ENCODE measurements around the gene ORM2. TPM values are rescaled to one million over a fixed set of nuclear protein-coding genes. Genes with fewer than 3 reads are reported as not detected.

ORM2 gene
- total and polyA plus RNA-seq, 2 of the 4 experiments (the other 2 are of a cell fraction), result not detected

DNA sequence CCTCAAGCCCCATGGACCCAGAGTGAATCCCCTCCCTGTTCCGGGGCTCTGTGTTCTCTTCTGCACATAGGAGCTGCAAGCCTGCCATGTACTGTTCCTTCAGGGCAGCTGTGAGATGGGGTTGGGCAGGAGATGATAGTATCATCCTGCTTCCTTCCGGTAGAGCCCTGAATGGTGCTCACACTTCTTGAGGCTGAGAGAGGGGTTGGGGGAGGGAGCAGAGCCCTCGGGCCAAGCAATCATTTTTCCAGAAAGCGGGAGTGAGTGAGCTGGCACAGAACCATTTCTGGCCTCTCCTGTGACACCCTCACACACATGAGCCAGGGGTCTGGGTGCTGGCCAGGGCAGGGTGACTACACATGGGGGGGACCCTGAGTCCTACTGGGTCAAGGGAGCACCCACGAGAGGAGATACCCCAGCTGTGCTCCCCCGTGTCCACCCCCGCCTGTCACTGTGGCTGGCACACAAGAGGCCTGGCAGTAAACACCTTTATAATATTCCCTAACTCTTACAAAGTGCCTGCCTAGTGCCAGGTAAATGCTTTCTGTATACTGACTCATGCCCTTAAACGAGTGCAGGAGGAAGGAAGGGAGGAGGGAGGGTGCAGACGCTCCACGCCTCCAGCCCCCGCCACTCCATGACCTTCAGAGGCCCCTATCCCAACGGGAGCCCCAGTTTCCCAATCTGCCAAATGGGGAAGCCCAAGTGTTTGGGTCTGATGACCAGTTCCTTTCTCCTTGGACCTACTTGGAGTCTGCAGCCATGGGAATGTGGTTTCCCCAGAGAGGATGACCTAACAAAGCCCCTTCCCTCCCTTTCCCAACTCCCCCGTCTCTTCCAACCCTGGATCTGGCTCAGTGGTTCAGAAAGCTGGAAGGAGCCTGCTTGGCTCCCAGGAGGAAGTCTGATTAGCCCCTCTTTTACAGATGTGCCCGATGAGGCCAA is 42.6 kb downstream of the ORM2 start (continued):
- no peak for TF ChIP-seq SMC3 (IDR thresholded peaks at IDR 0.05; ENCODE audit: low read depth, low read length)

DNA sequence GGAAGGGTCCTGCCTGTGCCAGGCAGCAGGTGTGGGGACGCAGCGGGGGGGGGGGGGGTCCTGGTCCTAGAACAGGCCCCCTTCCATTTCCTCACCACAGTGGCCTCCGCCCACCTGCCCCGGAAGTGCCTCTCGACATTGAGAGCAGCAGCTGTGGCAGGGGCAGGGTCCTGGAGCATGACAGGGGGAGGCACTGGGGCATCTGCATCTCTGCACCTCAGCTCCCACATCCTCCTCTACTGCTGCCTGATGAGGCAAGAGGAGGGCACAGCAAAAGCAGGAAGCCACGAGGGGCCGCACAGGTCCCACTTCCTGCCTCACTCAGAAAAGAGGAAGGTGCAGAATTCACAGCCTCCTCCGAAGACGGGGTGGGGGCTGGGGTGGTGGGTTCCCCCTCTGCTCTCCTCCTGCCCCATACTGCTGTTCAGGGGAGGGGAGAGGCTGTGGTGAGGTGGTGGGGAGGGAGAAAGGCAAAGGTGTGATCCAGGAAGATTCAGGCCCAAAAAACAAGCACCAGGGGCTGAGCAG is 43.3 kb downstream of the ORM2 start:
- WGBS, 2 experiments (ENCODE audit: extremely low coverage in 2 of 2, insufficient read length in 1 of 2), result no CpG with 5 or more reads among the region's 9 CpGs
- peaks cover 42% of the 10 kb centered on the region for H3K36me3 ChIP-seq (ENCODE audit: control insufficient read depth, insufficient read depth, low read length)
- CTCF ChIA-PET, result no interaction called here
- no peak overlapping the region for H2BK5ac ChIP-seq (ENCODE audit: low read depth, low read length, poor library complexity, severe bottlenecking)
- no peak overlapping the region for H3K27ac ChIP-seq (ENCODE audit: insufficient read depth, low read length)
- dilution Hi-C loops (cut with HindIII; ENCODE audit: low sequenced_read_pairs, unreplicated experiment) (no loop called here), in situ Hi-C loops (cut with MboI; ENCODE audit: low sequenced_read_pairs) (no loop called here), intact Hi-C loops (cut with micrococcal nuclease) (no loop called here)
- H3K79me1 ChIP-seq (ENCODE audit: low read depth in 1 of 2, low read length in 2 of 2), result peaks cover 3 to 16% of the 10 kb centered on the region in 2 experiments; a peak in 3 of 4 replicates
- TF ChIP-seq BHLHE40 (IDR thresholded peaks at IDR 0.05; ENCODE audit: low read depth, low read length), result no peak
- TF ChIP-seq MAZ (IDR thresholded peaks at IDR 0.05; ENCODE audit: borderline replicate concordance, low read depth, low read length), result no peak
- TF ChIP-seq MAFK (IDR thresholded peaks at IDR 0.05; ENCODE audit: low read depth, low read length), result no peak
- TF ChIP-seq CHD1 (IDR thresholded peaks at IDR 0.05; ENCODE audit: low read depth, low read length), result no peak
- TF ChIP-seq RCOR1 (IDR thresholded peaks at IDR 0.05; ENCODE audit: insufficient replicate concordance, low read length), result no peak
- TF ChIP-seq, protein P1, sequence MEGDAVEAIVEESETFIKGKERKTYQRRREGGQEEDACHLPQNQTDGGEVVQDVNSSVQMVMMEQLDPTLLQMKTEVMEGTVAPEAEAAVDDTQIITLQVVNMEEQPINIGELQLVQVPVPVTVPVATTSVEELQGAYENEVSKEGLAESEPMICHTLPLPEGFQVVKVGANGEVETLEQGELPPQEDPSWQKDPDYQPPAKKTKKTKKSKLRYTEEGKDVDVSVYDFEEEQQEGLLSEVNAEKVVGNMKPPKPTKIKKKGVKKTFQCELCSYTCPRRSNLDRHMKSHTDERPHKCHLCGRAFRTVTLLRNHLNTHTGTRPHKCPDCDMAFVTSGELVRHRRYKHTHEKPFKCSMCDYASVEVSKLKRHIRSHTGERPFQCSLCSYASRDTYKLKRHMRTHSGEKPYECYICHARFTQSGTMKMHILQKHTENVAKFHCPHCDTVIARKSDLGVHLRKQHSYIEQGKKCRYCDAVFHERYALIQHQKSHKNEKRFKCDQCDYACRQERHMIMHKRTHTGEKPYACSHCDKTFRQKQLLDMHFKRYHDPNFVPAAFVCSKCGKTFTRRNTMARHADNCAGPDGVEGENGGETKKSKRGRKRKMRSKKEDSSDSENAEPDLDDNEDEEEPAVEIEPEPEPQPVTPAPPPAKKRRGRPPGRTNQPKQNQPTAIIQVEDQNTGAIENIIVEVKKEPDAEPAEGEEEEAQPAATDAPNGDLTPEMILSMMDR (conservative IDR thresholded peaks at IDR 0.05; ENCODE audit: low read depth, low read length), result no peak
- no peak overlapping the region for H2BK20ac ChIP-seq (ENCODE audit: low read depth, low read length)
- no peak overlapping the region for H4K8ac ChIP-seq (ENCODE audit: low read depth in 2 of 2, low read length in 2 of 2)
- no peak overlapping the region for H3K23ac ChIP-seq (ENCODE audit: low read depth, low read length)
- H2AK9ac ChIP-seq (replicated peaks; ENCODE audit: low read depth, low read length, poor library complexity), result no peak overlapping the region
- no peak overlapping the region for H3K18ac ChIP-seq (ENCODE audit: low read depth, low read length)
- ATAC-seq (ENCODE audit: low read depth) (no peak), DNase-seq (no peak)
- H2BK120ac ChIP-seq (ENCODE audit: low read depth, low read length), result no peak overlapping the region
- no peaks in the 10 kb centered on the region for H3K4me1 ChIP-seq (ENCODE audit: control insufficient read depth, insufficient read depth, low read length)
- no peak overlapping the region for H3K4me2 ChIP-seq (ENCODE audit: low read depth, low read length)
- no peak overlapping the region for H2BK15ac ChIP-seq (ENCODE audit: low read depth, low read length)
- H3K4me3 ChIP-seq (ENCODE audit: insufficient read depth, low read depth, low read length), result no peak overlapping the region
- peaks cover 10% of the 10 kb centered on the region for H3K9me1 ChIP-seq (ENCODE audit: insufficient read depth, low read length)
- no peak overlapping the region for H2AFZ ChIP-seq (replicated peaks; ENCODE audit: low read length, poor library complexity)
- POLR2A ChIA-PET (ENCODE audit: unreplicated experiment), result no interaction called here
- no peak overlapping the region for H2AK5ac ChIP-seq (ENCODE audit: low read depth, low read length)
- no peak overlapping the region for H3K4ac ChIP-seq (ENCODE audit: low read depth, low read length)
- no peaks in the 10 kb centered on the region; the same call in 1 of the 2 replicates for H4K20me1 ChIP-seq (ENCODE audit: insufficient read depth, low read length)
- no peak overlapping the region for H3K14ac ChIP-seq (replicated peaks; ENCODE audit: low read depth, low read length)
- H3K27me3 ChIP-seq (ENCODE audit: control insufficient read depth, insufficient read depth, low read length), result no peaks in the 10 kb centered on the region
- H3K9ac ChIP-seq (ENCODE audit: low read depth, low read length), result no peak overlapping the region
- H3K56ac ChIP-seq (ENCODE audit: extremely low read depth, insufficient read depth, low read length), result no peak overlapping the region
- no peak overlapping the region for H4K91ac ChIP-seq (ENCODE audit: insufficient read depth, low read depth, low read length)
- H3K9me3 ChIP-seq (ENCODE audit: control insufficient read depth, insufficient read depth, low read length), result no peaks in the 10 kb centered on the region
- H4K5ac ChIP-seq (ENCODE audit: low read depth, low read length), result no peak overlapping the region
- BruUV-seq (replicated peaks), result no TSS peak

Data from IMR-90 (cell line).